HG03066 (cell line): ENCODE measurements around the gene TRMO.

Source experiments
- ATAC-seq: cut with Tn5 transposase; IDR thresholded peaks from one replicate; pipeline ENCODE4 v1.9.1; 2021; ENCODE audit warnings: low read depth; ENCODE audit not compliant: unreplicated experiment

TRMO gene

DNA sequence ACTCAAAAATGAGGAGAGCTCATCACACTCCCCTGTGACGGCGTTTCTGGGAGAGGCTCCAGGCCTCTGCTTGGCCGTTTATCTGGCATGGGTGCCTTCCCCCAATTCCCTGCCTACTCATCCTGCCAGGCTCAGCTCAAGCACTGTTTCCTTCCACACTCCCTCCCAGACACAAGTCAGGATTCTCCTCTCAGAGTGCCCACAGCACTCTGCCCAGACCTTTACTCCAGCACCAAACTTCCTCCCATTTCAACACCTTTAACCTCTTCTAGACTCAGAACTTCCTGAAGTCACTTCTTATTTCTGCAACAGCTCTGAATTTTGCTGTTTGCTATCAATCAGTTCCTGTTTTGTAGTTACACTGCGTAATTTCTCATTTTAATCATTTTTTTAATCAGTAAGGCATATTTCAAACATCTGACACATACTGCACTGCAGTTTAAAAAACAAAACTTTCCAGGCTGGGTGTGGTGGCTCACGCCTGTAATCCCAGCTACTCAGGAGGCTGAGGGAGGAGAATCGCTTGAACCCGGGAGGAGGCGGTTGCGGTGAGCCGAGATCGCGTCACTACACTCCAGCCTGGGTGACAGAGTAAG, 16.0 kb downstream of the TRMO start:
- no peak for ATAC-seq

DNA sequence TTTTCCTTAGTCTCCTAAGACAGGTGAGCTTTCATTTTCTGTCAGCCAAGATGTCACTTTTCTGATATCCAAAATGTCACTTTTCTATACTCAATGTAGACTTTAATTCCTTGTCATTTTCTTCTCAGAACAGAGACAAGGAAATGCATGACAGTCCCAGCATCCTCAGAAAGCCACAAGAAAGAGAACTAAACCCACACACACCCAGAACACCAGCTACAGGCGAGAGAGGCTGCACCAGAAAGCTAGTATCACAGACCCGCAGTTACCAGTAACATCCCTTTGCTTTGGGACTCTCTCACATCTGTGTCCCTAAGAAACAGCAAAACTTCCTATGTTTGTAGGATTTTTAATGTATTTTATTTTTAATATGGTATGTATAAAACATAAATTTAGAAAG, 17.1 kb downstream of the TRMO start:
- ATAC-seq = no peak

DNA sequence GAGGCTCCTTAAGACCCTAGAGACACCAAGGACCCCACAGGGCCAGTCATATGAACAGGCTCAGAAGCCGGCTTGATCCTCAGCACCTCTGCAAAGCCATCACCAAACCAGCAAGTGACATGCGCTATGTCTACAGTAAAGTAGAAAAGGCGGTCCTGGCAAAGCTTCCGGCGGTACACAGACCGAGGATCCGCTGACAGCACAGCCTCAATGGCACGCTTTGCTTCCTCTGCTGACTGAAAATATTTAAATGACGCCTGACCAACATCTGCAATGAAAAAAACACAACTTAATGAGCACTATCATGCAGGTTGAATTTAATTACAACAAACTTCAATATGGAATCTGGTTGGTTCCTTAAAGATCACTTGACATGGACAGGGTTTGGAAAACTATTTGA, 17.6 kb downstream of the TRMO start:
- no peak for ATAC-seq

DNA sequence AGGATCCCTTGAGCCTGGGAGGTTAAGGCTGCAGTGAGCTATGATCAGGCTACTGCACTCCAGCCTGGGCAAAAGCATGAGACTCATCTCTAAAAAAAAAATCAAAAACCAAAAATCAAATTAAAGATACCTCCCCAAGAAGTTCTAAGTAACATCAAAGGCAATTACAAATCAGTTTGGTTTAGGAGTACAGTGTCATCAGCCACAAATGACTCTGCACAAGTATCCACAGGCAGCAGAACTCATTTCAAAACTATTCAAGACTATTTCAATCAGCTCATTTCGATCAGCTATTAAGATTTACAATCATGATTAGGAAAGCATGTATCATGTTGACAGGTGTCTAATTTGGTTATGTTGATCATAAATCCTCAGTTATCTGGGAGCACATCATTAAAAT, 19.1 kb downstream of the TRMO start:
- ATAC-seq = no peak

DNA sequence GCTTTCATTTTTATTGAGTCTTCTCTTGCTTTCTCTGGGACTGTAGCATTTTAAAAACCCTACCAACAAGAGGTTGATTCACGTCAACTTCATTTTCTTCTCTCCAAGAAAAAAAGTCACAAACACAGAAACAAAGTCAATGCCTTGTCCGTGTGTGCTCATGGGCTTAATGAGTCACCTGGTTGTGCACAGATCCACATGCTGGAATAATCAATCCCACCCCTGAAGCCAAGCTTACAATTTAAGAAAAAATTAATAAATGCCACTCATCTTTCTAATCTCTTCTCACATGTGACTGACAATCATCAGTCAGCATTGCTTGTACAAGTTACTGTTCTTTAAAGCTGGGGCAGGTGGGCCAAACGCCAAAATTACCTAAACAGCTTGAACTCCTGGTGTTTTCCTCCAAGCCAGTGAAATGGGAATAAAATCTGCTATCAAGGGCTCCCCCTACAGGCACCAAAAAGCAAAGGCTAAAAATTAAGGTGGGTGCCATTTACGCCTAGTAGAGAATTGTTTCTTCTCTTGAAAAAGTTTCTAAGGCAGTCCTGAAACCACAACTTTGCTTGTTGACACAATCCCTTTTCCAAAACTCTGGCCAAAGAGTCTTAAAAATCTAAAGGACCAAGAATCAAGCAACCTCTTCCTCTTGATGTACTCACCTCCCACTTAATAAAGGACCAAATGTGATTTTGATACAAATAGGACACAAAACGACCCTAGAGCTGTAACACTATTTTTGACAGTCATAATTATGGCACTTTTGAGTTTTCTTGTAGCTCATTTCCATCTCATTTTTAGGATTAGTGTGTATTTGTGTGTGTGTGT, 21.3 kb downstream of the TRMO start:
- no peak for ATAC-seq

DNA sequence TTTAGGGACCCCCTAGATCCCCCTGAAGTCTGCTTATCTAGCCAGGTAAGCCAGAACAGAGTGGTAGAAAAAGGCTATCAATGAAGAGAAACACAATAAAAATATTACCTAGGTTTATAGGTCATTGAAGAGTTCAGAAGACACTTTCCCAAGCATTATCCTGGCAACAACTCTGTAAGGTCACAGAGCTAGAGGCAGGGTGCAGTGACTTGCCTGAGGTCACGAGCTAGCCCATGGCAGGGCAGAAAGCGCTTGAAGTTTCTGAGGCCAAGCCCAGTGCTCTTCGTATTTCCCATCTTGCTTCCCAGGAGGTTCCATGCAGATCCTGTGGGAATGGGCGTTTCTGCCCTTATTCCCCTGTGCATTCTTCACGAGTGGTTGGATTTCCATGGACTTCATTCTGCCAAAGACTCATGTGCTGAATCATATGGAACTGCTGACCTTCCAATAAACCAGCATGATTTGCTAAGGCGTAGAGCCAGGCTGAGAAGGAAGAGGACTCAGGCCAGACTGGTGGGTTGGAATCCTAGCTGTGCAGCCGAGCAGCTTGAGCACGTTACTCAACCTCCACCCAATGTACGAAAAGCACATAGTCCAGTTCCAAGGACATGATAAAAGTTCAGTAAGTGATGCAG, 22.1 kb downstream of the TRMO start:
- no peak for ATAC-seq

DNA sequence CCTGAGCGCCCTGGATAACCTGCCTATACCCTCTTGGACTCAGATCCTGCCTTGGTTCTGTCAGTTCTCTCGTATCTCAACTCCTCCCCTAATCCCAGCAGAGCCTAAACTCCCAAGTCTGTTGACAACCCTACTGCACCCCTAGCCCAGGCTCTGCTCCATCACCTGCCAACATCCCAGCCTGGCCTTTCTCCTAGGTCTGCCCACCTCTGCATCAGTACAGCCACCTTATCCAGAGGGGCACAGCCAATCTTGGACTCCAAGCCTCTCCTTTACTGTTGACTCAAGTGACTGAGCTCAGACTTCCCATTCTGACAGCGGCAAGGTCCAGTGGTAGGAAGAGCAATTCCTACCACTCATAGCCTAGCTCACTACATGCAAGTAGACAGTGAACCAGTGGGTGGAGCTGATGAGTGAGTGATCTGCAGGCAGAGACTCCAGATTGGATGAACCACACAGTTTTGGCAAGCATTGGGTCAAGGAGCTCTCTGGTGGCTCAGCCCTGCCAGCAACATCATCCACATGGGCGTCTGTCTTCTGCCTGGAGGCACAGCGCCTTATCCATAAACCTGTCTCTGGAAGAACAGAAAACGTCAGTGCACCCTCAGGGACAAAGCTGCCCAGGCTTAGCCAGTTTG, 26.5 kb downstream of the TRMO start:
- no peak for ATAC-seq

DNA sequence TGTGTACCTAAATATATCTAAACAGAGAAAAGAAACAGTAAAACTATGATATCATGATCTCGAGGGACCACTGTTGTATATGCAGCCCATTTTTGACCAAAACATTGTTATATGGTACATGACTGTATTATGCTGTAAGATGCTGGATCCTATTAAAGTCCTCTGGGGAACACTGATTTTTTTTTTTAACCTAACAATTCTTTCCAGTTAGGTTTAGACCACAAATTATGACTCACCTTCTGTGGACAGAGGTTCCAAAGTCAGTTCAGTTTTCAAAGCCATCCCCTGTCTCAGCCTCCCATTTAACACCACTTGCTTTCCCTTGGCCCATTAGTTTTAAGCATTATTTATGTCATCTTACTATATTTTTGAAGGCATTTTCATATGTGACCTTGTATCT, 27.1 kb downstream of the TRMO start:
- no peak for ATAC-seq

DNA sequence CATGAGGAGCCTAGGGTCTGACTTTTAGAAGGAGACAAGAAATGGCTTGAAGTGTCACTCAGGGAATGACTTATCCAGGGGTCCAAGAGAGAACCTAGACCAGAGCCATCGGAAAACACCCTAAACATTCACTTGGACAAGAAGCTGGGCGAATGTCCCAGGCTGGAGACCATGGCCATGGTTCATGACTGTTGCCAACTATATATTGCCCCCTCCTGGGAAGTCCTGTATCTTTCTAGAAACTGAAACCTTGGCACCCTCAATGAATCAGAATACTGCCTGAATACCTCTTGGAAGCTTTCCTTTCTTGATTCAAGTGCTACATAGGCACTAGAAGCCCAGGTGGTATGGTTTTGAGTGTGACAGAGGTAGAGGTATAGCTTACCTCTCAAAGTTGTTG, 29.9 kb downstream of the TRMO start:
- ATAC-seq = no peak

DNA sequence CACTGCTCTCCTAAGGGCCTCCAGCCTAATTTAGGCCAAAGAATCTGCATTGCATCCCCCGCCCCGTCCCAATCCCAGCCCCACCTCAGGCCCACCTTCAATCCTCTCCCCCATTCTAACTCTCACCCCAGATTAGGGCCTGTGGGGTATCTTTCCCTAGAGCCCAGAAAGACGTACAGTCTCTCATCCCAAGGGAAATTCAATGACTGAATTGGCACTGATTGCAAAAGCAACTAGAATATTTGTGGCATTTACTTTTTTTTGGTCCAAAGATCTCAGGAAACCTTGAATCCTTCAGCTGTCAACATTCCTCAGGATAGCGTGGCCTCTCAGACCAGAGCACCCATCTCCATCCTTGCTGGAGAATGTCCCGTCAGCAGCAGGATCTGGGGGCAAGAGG, 30.6 kb downstream of the TRMO start:
- ATAC-seq = no peak

DNA sequence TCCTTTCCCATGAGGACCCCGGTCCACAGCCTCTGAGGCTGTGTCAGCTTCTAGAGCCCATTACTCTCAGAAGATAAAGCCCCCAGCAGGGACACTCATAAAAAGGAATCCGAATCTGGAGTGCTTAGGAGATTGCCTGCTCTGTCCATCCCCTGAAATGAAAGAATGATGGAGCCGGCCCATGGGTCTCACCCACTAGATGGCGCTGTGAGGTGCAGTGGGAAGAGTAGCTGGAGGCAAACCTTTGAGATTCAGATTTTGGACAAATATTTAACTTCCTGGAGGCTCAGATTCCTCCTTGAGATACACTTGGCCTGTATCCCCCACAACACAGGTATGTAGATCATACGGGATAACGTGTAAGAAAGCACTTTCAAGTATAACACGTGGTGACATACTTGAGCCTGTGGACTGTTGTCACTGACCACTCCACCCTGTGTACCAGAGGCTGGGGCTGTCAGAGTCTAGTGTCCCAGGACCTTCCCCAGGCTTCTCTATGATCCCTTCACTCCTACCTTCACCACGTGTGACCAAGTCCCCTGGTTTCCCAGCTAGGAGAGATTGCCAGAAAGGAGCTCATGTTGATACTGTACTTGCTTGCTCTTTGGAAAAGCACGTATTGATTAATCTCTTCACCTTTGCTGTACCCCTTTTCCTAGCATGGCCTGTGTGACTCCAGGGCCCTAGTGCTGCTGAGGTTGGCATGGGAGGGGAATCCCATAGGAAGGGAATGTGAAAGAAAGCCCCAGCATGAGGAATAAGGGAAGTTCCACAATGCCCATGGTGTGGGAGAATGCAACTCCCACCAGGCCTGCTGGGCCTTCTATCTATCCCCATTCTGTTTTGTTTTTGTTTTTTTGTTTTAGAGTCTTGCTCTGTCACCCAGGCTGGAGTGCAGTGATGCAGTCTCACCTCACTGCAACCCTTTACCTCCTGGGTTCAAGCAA, 32.1 kb downstream of the TRMO start:
- no peak for ATAC-seq

DNA sequence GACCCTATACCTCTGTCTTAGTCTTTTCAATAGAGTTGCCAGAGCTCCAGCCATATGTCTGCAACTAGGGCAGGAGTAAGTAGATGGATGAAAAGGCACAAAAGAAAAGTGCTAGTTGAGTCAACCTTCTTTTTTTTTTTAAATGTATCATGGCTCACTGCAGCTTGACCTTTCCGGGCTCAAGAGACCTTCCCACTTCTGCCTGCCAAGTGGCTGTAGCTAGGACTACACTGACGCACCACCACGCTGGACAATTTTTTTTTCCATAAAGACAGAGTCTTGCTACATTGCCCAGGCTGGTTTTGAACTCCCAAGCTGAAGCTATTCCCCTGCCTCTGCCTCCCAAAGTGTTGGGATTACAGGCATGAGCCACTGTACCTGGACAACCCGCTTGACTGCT, 42.0 kb downstream of the TRMO start:
- no peak for ATAC-seq

DNA sequence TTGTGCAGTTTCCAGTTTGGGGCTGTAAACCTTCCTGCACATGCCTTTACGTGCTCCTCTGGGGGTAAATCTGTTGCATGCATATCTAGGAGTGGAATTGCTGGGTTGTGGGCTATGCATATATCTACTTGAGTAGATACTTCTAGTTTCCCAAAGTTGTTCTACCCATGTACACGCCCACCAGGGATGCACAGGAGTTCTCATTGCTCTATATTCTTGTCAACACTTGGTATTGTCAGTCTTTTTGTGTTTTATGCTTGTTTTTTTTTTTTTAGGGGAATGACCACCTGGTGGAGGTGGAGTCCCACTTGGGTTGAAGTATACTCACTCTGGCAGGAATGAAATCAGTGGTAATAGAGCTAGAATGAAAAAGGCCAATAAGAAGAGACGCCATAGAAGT, 46.2 kb downstream of the TRMO start:
- ATAC-seq = no peak

DNA sequence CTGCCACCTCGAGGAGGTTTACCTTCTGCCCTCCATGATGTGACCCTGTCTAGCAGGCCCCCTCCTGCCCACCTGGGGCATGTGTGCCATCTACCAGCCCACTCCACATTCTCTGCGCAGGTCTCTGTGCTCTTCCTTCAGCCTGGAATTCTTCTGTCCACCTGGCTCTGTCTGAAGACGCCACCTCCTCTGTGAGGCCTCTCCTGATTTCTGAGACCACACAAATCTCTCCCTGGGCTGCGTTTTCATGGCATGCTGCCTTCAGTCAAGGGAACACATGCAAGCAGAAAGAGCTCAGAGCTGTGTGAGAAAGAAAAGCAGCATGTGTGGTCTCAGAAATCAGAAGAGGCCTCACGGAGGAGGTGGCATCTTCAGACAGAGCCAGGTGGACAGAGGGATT, 47.2 kb downstream of the TRMO start:
- no peak for ATAC-seq

DNA sequence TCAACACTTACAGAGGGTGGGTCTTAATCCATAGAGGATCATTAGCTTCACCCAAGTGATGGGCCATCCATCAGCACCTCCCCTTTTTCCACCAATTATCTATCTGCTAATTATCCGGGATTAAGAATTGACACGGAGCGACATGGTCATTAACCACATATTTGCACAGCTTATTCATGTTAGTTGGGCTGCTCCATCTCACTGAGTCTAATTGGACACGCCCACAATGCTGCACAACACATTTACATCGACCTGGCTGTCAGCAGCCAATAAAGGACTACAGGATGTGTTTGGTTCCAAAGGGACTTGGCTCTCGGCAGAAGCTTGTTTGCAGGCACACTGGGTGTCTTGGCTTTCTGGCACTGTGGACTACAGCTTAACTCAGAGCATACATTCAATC, 47.7 kb downstream of the TRMO start:
- ATAC-seq = no peak

DNA sequence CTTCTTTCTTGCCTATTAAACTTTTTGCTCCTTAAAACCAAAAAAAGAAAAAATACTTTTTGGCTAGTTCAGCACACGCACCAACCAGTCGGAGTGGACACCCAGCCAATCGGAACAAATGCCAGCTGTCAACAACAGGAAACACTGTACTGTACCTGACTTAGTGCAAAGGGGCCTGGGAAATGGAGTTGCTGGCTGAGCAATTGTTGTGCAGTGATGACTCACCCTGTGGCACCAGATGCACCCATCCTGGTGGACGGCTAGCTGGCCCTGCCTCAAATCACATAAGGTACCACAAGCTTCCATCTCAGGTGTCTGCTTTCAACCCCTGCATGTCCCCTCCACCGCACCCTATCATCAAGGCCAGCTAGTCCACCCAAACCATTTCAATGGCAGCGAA, 48.4 kb downstream of the TRMO start:
- ATAC-seq = no peak

DNA sequence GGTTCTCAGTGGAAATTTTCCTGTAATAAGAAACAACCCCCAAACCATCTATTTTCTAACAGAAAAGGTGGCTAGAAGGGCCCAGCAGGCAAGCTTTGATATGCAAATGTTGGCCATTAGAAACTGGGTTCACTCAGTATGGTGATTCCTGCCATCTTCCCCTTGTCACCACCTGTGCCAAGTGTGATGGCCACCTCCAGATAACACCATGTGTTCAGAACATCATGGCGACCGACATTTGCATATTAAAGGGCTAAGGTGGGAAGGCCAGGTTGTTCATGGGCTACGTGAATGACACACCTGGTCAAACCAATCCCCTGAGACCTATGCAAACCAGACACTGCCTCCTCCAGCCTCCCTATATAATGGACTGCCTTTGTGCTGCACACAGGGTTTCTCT, 48.9 kb downstream of the TRMO start:
- no peak for ATAC-seq

DNA sequence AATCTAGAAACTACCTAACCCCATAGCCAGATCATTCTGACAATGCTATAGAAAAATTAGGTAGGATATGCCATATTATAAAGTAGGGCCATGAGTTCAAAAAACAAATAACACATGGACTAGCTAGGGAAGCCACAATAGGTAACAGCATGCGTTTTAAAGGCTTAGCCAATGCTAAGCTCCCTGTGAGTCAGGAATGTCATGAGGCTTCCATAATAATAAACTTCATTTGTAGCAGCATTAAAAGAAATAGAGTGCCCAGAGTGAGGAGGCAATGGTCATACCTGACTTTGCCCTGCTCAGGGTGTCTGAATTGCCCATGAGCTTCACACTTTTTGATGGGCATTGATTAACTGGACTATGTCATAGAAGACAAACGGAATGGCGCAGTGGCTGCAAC, 53.4 kb downstream of the TRMO start:
- no peak for ATAC-seq

DNA sequence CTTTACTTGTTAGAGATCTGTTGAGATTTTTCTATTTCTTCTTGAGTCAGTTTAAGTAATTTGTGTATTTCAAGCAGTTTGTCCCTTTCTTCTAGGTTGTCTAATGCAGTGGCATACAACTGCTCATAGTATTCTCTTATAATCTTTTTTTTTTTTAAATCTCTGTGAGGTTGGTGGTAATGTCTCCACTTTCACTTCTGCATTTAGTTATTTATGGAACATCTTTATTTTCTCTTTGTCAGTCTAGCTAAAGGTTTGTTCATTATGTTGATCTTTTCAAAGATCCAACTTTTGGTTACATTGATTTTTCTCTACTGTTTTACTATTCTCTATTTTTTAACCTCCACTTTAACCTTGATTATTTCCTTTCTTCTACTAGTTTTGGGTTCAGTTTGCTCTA, 55.5 kb downstream of the TRMO start:
- ATAC-seq = no peak

DNA sequence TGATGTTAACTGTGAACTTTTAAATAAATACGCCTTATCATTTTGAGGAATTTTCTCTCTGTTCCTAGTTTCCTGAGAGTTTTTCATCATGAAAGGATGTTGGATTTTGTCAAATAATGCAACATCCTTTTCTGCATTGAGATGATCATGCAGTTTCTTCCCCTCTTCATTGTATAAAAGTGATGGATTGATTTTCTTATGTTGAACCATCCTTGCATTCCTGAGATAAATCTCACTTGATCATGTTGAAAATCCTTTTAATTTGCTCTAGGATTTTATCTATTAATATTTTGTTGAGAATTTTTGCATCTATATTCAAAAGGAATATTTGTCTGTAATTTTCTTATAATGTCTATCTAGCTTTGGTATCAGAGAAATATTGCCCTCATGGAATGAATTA, 56.0 kb downstream of the TRMO start:
- ATAC-seq = no peak

DNA sequence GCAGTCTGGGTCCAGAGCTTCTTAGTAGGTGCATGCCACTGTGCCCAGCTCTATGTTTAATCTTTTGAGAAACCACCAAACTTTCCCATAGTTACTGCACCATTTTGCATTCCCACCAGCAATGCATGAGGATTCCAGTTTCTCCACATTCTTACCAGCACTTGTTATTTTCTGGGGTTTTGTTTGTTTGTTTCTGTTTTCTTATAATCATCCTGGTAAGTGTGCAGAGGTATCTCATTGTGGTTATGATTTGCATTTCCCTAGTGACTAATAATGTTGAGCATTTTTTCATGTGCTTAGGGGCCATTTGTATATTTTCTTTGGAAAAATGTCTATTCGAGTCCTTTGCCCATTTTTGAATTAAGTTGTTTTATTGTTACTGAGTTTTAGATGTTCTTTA, 57.9 kb downstream of the TRMO start:
- ATAC-seq = no peak
